ENCODE data around the gene DNAJB13. TPM values are rescaled to one million over a fixed set of nuclear protein-coding genes. Genes with fewer than 3 reads are reported as not detected.

DNAJB13 gene
- total RNA-seq, 1 donor from 2014 or later, result 0.60 TPM

GRCh38 chr11:73995731-73996130 lies 44.9 kb downstream of the DNAJB13 start:
- H3K27me3 Mint-ChIP-seq (ENCODE audit: low read depth), result no peaks in the 10 kb centered on the region
- H3K27ac Mint-ChIP-seq, result no peak overlapping the region
- H3K9me3 Mint-ChIP-seq, result no peaks in the 10 kb centered on the region
- no peaks in the 10 kb centered on the region for H3K36me3 Mint-ChIP-seq
- TF ChIP-seq CTCF (IDR thresholded peaks at IDR 0.05; ENCODE audit: unreplicated experiment), result no peak
- H3K4me1 Mint-ChIP-seq, result no peaks in the 10 kb centered on the region
- DNase-seq (ENCODE audit: low spot score in 2 of 2, unreplicated experiment in 2 of 2), result no peak
- no peak overlapping the region for H3K4me3 Mint-ChIP-seq

GRCh38 chr11:73996161-73996747 lies 45.4 kb downstream of the DNAJB13 start:
- Mint-ChIP-seq H3K4me1 (no peaks in the 10 kb centered on the region), H3K27ac (no peak overlapping the region), H3K36me3 (peaks cover 2% of the 10 kb centered on the region), H3K27me3 (ENCODE audit: low read depth) (no peaks in the 10 kb centered on the region), H3K4me3 (no peak overlapping the region), H3K9me3 (no peaks in the 10 kb centered on the region)
- TF ChIP-seq CTCF (IDR thresholded peaks at IDR 0.05; ENCODE audit: unreplicated experiment), result no peak
- no peak for DNase-seq (ENCODE audit: low spot score in 2 of 2, unreplicated experiment in 2 of 2)

DNA sequence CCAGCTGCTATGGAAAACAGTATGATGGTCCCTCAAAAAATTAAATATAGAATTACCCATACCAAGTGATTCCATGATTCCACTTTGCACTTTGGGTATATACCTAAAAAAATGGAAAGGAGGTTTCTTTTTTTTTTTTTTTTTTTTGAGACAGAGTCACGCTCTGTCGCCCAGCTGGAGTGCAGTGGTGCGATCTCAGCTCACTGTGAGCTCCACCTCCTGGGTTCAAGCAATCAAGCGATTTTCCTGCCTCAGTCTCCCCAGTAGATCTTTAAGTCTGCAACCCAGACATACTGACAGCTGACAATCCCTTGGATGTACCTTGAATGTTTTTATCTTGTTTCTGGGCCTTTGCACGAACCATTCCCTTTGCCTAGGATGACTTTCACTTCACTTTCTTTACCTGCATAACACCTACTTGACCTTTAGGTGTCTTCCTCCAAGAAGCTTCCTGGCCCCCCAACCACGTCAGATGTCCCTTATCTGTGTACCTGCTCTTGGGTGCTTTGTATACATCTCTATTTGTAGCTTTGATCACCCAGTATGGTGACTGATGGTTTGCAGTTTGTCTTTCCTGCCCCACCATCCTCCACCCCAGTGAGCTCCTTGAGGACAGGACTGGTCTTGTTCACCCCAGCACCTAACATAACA lies 46.4 kb downstream of the DNAJB13 start:
- H3K27me3 Mint-ChIP-seq (ENCODE audit: low read depth), result no peaks in the 10 kb centered on the region
- no peak for TF ChIP-seq CTCF (IDR thresholded peaks at IDR 0.05; ENCODE audit: unreplicated experiment)
- H3K27ac Mint-ChIP-seq, result no peak overlapping the region
- no peak overlapping the region for H3K4me3 Mint-ChIP-seq
- peaks cover 3% of the 10 kb centered on the region for H3K36me3 Mint-ChIP-seq
- no peaks in the 10 kb centered on the region for H3K9me3 Mint-ChIP-seq
- no peaks in the 10 kb centered on the region for H3K4me1 Mint-ChIP-seq
- no peak for DNase-seq (ENCODE audit: low spot score in 2 of 2, unreplicated experiment in 2 of 2)

DNA sequence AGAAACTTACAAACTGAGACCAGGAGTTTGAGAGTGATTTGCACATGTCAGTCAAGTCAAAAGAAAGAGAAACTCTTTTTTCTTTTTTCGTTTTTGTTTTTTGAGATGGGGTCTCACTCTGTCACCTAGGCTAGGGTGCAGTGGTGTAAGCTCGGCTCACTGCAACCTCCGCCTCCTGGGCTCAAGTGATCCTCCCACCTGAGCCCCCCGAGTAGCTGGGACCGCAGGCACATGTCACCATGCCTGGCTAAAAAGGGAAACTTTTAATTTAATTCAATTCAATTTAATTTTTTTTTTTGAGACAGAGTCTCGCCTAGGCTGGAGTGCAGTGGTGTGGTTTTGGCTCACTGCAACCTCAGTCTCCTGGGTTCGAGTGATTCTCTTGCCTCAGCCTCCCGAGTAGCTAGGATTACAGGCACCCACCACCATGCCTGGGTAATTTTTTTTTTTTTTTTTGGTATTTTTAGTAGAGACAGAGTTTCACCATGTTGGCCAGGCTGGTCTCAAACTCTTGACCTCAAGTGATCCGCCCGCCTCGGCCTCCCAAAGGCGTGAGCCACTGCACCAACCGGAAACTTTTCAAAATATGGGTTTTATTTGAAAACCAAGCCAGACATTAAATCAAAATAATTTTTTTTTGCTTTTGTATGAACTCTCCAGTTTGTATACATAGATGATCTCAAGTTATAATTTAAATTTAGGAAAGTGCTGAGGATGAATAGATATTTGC lies 48.2 kb downstream of the DNAJB13 start:
- Mint-ChIP-seq H3K27me3 (ENCODE audit: low read depth) (no peaks in the 10 kb centered on the region), H3K4me1 (no peaks in the 10 kb centered on the region), H3K36me3 (peaks cover 12% of the 10 kb centered on the region), H3K4me3 (no peak overlapping the region), H3K27ac (no peak overlapping the region), H3K9me3 (no peaks in the 10 kb centered on the region)
- no peak for TF ChIP-seq CTCF (IDR thresholded peaks at IDR 0.05; ENCODE audit: unreplicated experiment)
- DNase-seq (ENCODE audit: low spot score in 2 of 2, unreplicated experiment in 2 of 2), result no peak

DNA sequence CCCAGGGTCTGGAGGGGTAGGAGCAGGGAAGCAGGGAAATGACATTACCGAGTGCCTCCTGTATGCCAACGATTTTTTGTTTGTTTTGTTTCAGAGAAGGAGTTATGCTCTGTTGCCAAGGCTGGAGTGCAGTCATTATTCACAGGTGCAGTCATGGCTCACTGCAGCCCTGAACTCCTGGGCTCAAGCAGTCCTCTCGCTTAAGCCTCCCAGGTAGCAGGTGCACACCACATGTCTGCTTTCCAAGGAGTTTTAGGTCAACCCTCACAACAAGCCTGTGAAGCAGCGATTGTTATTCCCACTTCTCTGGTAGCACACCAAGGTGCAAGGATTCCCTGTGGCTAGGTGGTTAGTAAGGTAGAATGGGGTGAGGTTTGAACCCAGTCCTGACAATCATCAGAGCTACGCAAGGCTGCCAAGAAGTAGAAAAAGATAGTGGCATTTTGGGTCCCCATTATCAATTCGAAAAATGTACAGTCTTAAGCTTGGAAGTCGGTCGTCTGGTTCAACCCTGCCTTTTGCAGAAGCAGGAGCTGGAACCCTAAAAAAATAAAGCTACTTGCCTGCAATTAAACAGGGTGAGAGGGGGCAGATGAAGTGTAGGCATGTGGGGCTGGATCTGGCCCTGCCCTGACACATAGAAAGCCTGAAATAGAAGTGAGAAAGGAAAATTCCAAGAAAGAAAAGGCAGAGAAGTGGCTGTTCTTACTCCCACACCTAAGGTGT lies 48.9 kb downstream of the DNAJB13 start:
- Mint-ChIP-seq H3K27ac (no peak overlapping the region), H3K4me1 (no peaks in the 10 kb centered on the region), H3K4me3 (no peak overlapping the region), H3K36me3 (peaks cover 13% of the 10 kb centered on the region), H3K27me3 (ENCODE audit: low read depth) (no peaks in the 10 kb centered on the region), H3K9me3 (no peaks in the 10 kb centered on the region)
- TF ChIP-seq CTCF (IDR thresholded peaks at IDR 0.05; ENCODE audit: unreplicated experiment), result no peak
- no peak for DNase-seq (ENCODE audit: low spot score in 2 of 2, unreplicated experiment in 2 of 2)

Measured in mesothelial cell of epicardium (in vitro differentiated cells).